Gastroesophageal sphincter (tissue), 4 donors: ENCODE data around the gene ZC3H10. TPM values are rescaled to one million over a fixed set of nuclear protein-coding genes. Genes with fewer than 3 reads are reported as not detected.
A peak's percentile ranks its signal among the peaks of the same experiment; 100 is the strongest.

Source experiments
- ATAC-seq: fragments of 150-250 bp; one replicate; pipeline ENCODE4 v1.9.1; 2016; ENCODE audit warnings: mild to moderate bottlenecking, moderate library complexity
- H3K27ac ChIP-seq, 4 donors: fragments of 200-600 bp; sonication (generic) in 3 of 4; 1 replicate in 3 of 4; 2 replicates in 1 of 4; pipeline ENCODE4 v1.5.1; 2016 to 2019
- H3K27me3 ChIP-seq: fragments of 200-600 bp; sonication (generic); one replicate; pipeline ENCODE4 v1.5.1; 2019
- H3K36me3 ChIP-seq, 2 donors: fragments of 200-600 bp; sonication (generic); one replicate each; pipeline ENCODE4 v1.5.1; 2019; ENCODE audit warnings: control low read depth in 1 of 2
- H3K4me1 ChIP-seq, 3 donors: fragments of 200-600 bp; sonication (generic); 1 replicate in 2 of 3; 2 replicates in 1 of 3; pipeline ENCODE4 v1.5.1; 2016 to 2019; ENCODE audit warnings: control low read depth in 2 of 3
- H3K4me3 ChIP-seq, 2 donors: fragments of 200-600 bp; sonication (generic); one replicate each; pipeline ENCODE4 v1.5.1; 2019; ENCODE audit warnings: mild to moderate bottlenecking in 1 of 2, moderate library complexity in 1 of 2
- H3K9me3 ChIP-seq, 3 donors: fragments of 200-600 bp; sonication (generic); one replicate each; pipeline ENCODE4 v1.5.1; 2017 to 2019; ENCODE audit warnings: control low read depth in 2 of 3
- CTCF ChIP-seq, 4 experiments: fragments of 200-600 bp in 2 of 4; fragments of 450-650 bp in 2 of 4; sonication (generic) in 1 of 4; IDR thresholded peaks; one replicate each; pipeline ENCODE4 v1.5.1; 2017 to 2019; ENCODE audit warnings: antibody characterized with exemption in 4 of 4, mild to moderate bottlenecking in 2 of 4, moderate library complexity in 2 of 4
- EP300 ChIP-seq: sonication (generic); formaldehyde crosslinking; IDR thresholded peaks from one replicate; pipeline ENCODE4 v1.6.1; 2017; ENCODE audit warnings: antibody characterized with exemption, mild to moderate bottlenecking
- POLR2A ChIP-seq, 2 donors: fragments of 450-650 bp; IDR thresholded peaks; one replicate each; pipeline ENCODE4 v1.6.1; 2017; ENCODE audit warnings: antibody characterized with exemption in 2 of 2, mild to moderate bottlenecking in 2 of 2, moderate library complexity in 1 of 2
- POLR2AphosphoS5 ChIP-seq: sonication (generic); formaldehyde crosslinking; IDR thresholded peaks from one replicate; pipeline ENCODE4 v1.6.1; 2017; ENCODE audit warnings: antibody characterized with exemption
- WGBS, 2 donors: methylation state at CpG; one replicate each; pipeline ENCODE4 v1.1.5; 2018; ENCODE audit warnings: low coverage in 1 of 2; 5-methylcytosine and 5-hydroxymethylcytosine counted together
- total RNA-seq, 4 donors: library from RNA; depleted of rRNA; stranded (reverse); fragments of >200 nt; gene quantifications; one replicate each; pipeline ENCODE4 v1.1.0, GENCODE V29; 2016

The ZC3H10 gene
- total RNA-seq, 4 donors from 2014 or later: 5.0 to 7.4 (median 5.8) TPM

GRCh38 chr12:56120158-56120846, 2.2 kb downstream of the ZC3H10 start:
- Histone ChIP-seq H3K27ac (peak overlapping the region; percentile 92 to 99 (median 96)), H3K27me3 (no peaks in the 10 kb centered on the region), H3K4me3 (no peak overlapping the region), H3K36me3 (peaks cover 3 to 28% of the 10 kb centered on the region in 2 donors), H3K9me3 (no peaks in the 10 kb centered on the region), H3K4me1 (peaks cover 11 to 77% (median 22%) of the 10 kb centered on the region in 3 donors)
- ATAC-seq: no peak
- TF ChIP-seq CTCF (IDR thresholded peaks at IDR 0.05) (no peak), POLR2A (IDR thresholded peaks at IDR 0.05) (no peak), POLR2AphosphoS5 (no peak), EP300 (no peak)
- 31 to 80% methylated on average over 2 to 3 of the region's 17 CpGs for WGBS, 2 donors

- peaks cover 3 to 28% of the 10 kb centered on the region in 2 donors for H3K36me3 ChIP-seq
- no peaks in the 10 kb centered on the region for H3K27me3 ChIP-seq
- H3K4me1 ChIP-seq: peaks cover 11 to 83% (median 22%) of the 10 kb centered on the region in 3 donors
- no peaks in the 10 kb centered on the region for H3K9me3 ChIP-seq
- H3K4me3 ChIP-seq: no peak overlapping the region
- 76 to 92% methylated on average over 4 to 5 of the region's 11 CpGs for WGBS, 2 donors
- TF ChIP-seq POLR2AphosphoS5: no peak
- no peak for ATAC-seq
- H3K27ac ChIP-seq: peak overlapping the region in 3 of 4 donors; percentile 95 to 99 (median 97)
These were observed 3.3 kb downstream of the ZC3H10 start for GRCh38 chr12:56121204-56121870.

- no peaks in the 10 kb centered on the region for H3K27me3 ChIP-seq
- H3K9me3 ChIP-seq: no peaks in the 10 kb centered on the region
- no peak for ATAC-seq
- no peak overlapping the region for H3K4me3 ChIP-seq
- peaks cover 3 to 28% of the 10 kb centered on the region in 2 donors for H3K36me3 ChIP-seq
- H3K27ac ChIP-seq: peak overlapping the region in 3 of 4 donors; percentile 95 to 99 (median 97)
- TF ChIP-seq POLR2AphosphoS5: no peak
- no peak for TF ChIP-seq POLR2A (IDR thresholded peaks at IDR 0.05)
- TF ChIP-seq EP300: no peak
- TF ChIP-seq CTCF (IDR thresholded peaks at IDR 0.05): no peak
- WGBS, 2 donors: 40 to 44% methylated on average over 2 of the region's 2 CpGs
- H3K4me1 ChIP-seq: peaks cover 18 to 95% (median 31%) of the 10 kb centered on the region in 3 donors
These were observed 4.6 kb downstream of the ZC3H10 start for GRCh38 chr12:56122637-56123036.

- 60 to 79% methylated on average over 4 of the region's 4 CpGs for WGBS, 2 donors
- Histone ChIP-seq H3K27ac (peak overlapping the region in 3 of 4 donors; percentile 59 to 97 (median 95)), H3K4me1 (peaks cover 14 to 84% (median 25%) of the 10 kb centered on the region in 3 donors)
These were observed 6.1 kb downstream of the ZC3H10 start for GRCh38 chr12:56124133-56124532.

More at GRCh38 chr12:56124133-56124532, 6.1 kb downstream of the ZC3H10 start:
- Histone ChIP-seq H3K4me3 (no peak overlapping the region), H3K9me3 (no peaks in the 10 kb centered on the region), H3K36me3 (peaks cover 3 to 28% of the 10 kb centered on the region in 2 donors), H3K27me3 (no peaks in the 10 kb centered on the region)
- TF ChIP-seq POLR2A (IDR thresholded peaks at IDR 0.05): no peak
- no peak for TF ChIP-seq EP300
- no peak for TF ChIP-seq CTCF (IDR thresholded peaks at IDR 0.05)
- TF ChIP-seq POLR2AphosphoS5: no peak
- ATAC-seq: no peak
